HG02571 (cell line): ENCODE data around the gene IGF2BP3.

ENCODE experiments used
- ATAC-seq: cut with Tn5 transposase; IDR thresholded peaks from one replicate; pipeline ENCODE4 v1.9.1; 2021; ENCODE audit warnings: mild to moderate bottlenecking, moderate library complexity; ENCODE audit not compliant: unreplicated experiment

Gene IGF2BP3

GRCh38 chr7:23380961-23381360 lies 89.3 kb downstream of the IGF2BP3 start:
- ATAC-seq = no peak

GRCh38 chr7:23380556-23380955 lies 89.7 kb downstream of the IGF2BP3 start:
- no peak for ATAC-seq

- ATAC-seq = no peak
These were observed 91.3 kb downstream of the IGF2BP3 start for GRCh38 chr7:23378996-23379395.

- ATAC-seq = no peak
These were observed 93.2 kb downstream of the IGF2BP3 start for GRCh38 chr7:23377134-23377533.

GRCh38 chr7:23373151-23374004 lies 96.9 kb downstream of the IGF2BP3 start:
- peak; percentile 69 for ATAC-seq

GRCh38 chr7:23372611-23373010 lies 97.7 kb downstream of the IGF2BP3 start:
- ATAC-seq = no peak

- ATAC-seq = no peak
These were observed 98.6 kb downstream of the IGF2BP3 start for GRCh38 chr7:23371654-23372053.

- ATAC-seq = no peak
These were observed 100.4 kb downstream of the IGF2BP3 start for GRCh38 chr7:23369695-23370404.

GRCh38 chr7:23369100-23369499 lies 101.2 kb downstream of the IGF2BP3 start:
- ATAC-seq = no peak

- no peak for ATAC-seq
These were observed 112.1 kb downstream of the IGF2BP3 start for GRCh38 chr7:23358152-23358674.

GRCh38 chr7:23357190-23358093 lies 112.8 kb downstream of the IGF2BP3 start:
- no peak for ATAC-seq

GRCh38 chr7:23356726-23357125 lies 113.6 kb downstream of the IGF2BP3 start:
- ATAC-seq = no peak

- ATAC-seq = no peak
These were observed 114.1 kb downstream of the IGF2BP3 start for GRCh38 chr7:23356168-23356567.

- ATAC-seq = no peak
These were observed 117.1 kb downstream of the IGF2BP3 start for GRCh38 chr7:23353172-23353571.

GRCh38 chr7:23350466-23350865 lies 119.8 kb downstream of the IGF2BP3 start:
- ATAC-seq = no peak

GRCh38 chr7:23349484-23350157 lies 120.7 kb downstream of the IGF2BP3 start:
- no peak for ATAC-seq

- ATAC-seq = no peak
These were observed 122.6 kb downstream of the IGF2BP3 start for GRCh38 chr7:23347682-23348180.

- ATAC-seq = no peak
These were observed 123.1 kb downstream of the IGF2BP3 start for GRCh38 chr7:23347033-23347681.

- ATAC-seq = no peak
These were observed 124.0 kb downstream of the IGF2BP3 start for GRCh38 chr7:23346316-23346715.

- ATAC-seq = no peak
These were observed 124.7 kb downstream of the IGF2BP3 start for GRCh38 chr7:23345601-23346000.
